ENCODE measurements around the gene TXNDC15. TPM values are rescaled to one million over a fixed set of nuclear protein-coding genes. Genes with fewer than 3 reads are reported as not detected.

The TXNDC15 gene
- total and polyA plus RNA-seq, 3 donors from 2014 or later, result 47.8 to 68.1 (median 64.2) TPM

DNA sequence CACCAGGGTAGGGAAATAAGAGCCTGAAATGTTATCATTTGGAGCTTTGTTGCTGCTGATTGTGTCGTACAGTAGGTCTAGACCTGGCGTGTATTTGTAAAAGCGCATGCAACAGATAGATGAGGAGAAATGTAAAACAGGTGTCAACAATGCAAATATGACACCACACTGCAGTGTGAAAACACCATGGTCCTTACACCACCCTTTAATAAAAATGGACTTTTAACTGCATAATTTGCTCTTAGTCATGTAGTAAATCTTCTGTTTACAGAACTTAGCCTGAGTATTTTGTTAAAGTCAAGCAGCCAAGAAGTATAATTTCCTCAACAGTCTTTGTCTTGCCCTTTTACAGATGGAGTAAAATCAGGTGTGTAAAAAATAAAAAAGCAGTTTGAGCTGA is 44.7 kb downstream of the TXNDC15 start:
- intact Hi-C loops (cut with DNase I; ENCODE audit: low total_unique reads), result no loop called here
- no peaks in the 10 kb centered on the region for H3K36me3 ChIP-seq (ENCODE audit: low read depth, missing control alignments)
- 88 to 93% methylated on average over 3 of the region's 3 CpGs for WGBS, 2 donors
- H3K4me1 ChIP-seq, result no peaks in the 10 kb centered on the region
- no peak overlapping the region for H3K4me3 ChIP-seq
- no peaks in the 10 kb centered on the region for H3K9me3 ChIP-seq
- H3K27me3 ChIP-seq, result no peaks in the 10 kb centered on the region
- no peak for DNase-seq
- H3K27ac ChIP-seq, result no peak overlapping the region
- TF ChIP-seq, protein P1, sequence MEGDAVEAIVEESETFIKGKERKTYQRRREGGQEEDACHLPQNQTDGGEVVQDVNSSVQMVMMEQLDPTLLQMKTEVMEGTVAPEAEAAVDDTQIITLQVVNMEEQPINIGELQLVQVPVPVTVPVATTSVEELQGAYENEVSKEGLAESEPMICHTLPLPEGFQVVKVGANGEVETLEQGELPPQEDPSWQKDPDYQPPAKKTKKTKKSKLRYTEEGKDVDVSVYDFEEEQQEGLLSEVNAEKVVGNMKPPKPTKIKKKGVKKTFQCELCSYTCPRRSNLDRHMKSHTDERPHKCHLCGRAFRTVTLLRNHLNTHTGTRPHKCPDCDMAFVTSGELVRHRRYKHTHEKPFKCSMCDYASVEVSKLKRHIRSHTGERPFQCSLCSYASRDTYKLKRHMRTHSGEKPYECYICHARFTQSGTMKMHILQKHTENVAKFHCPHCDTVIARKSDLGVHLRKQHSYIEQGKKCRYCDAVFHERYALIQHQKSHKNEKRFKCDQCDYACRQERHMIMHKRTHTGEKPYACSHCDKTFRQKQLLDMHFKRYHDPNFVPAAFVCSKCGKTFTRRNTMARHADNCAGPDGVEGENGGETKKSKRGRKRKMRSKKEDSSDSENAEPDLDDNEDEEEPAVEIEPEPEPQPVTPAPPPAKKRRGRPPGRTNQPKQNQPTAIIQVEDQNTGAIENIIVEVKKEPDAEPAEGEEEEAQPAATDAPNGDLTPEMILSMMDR (IDR thresholded peaks at IDR 0.05), result no peak
- no peak for TF ChIP-seq POLR2A (IDR thresholded peaks at IDR 0.05)

DNA sequence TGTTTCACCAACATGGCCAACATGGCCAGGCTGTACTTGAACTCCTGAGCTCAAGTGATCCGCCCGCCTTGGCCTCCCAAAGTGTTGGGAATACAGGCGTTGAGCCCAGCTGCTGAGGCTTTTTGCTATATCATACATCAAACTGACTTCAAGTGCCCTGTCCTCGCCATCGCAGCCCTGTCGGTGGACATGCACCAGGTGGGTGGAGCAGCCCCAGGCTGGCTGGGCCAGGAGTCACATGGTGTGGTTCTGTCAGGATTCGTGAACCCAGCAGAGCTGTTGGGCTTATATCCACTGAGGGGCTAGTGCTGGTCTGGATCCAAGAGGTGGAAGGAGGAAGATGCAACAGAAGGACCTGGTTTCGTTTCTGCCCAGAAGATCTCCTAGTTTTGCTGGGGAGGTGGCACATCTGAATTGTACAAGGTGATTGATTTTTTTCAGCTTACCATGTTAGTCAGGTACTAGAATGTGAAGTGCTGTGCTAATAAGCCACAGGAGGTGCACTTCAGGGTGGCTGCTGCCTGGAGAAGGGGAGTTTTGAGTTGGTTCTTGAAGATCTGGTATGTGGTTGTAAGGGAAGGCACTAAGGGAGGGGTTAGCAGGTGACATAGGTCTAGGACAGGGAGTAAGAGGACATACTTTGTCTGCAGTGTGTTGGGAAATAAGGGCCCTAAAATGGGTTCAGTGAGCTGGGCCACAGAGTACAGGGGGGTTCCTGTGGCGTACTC is 46.8 kb downstream of the TXNDC15 start:
- no peak for TF ChIP-seq POLR2A (IDR thresholded peaks at IDR 0.05)
- TF ChIP-seq, protein P1 (IDR thresholded peaks at IDR 0.05), result no peak
- H3K9me3 ChIP-seq, result no peaks in the 10 kb centered on the region
- H3K27ac ChIP-seq, result no peak overlapping the region
- H3K36me3 ChIP-seq (ENCODE audit: low read depth, missing control alignments), result no peaks in the 10 kb centered on the region
- no peaks in the 10 kb centered on the region for H3K4me1 ChIP-seq
- intact Hi-C loops (cut with DNase I; ENCODE audit: low total_unique reads), result no loop called here
- H3K27me3 ChIP-seq, result no peaks in the 10 kb centered on the region
- WGBS, 2 donors, result 90 to 97% methylated on average over 9 of the region's 9 CpGs
- H3K4me3 ChIP-seq, result no peak overlapping the region
- DNase-seq, result no peak

DNA sequence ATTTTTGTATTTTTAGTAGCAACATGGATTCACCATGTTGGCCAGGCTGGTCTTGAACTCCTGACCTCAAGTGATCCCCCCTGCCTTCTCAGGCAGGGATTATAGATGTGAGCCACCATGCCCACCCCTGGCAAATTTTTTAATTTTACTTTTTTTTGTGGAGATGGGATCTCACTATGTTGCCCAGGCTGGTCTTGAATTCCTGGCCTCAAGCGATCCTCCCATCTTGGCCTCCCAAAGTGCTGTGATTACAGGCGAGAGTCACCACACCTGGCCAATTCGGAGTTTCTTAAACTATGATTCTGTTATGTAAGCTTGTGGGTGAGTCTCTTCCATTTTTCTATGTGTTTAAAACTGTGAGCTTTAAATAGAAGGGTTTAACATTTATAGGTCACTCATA is 58.3 kb downstream of the TXNDC15 start:
- TF ChIP-seq POLR2A (IDR thresholded peaks at IDR 0.05), result no peak
- TF ChIP-seq, protein P1 (IDR thresholded peaks at IDR 0.05), result no peak
- WGBS, 2 donors, result 94 to 100% methylated on average over 3 of the region's 3 CpGs
- Histone ChIP-seq H3K27ac (no peak overlapping the region), H3K9me3 (no peaks in the 10 kb centered on the region), H3K4me1 (no peaks in the 10 kb centered on the region), H3K27me3 (no peaks in the 10 kb centered on the region), H3K36me3 (ENCODE audit: low read depth, missing control alignments) (no peaks in the 10 kb centered on the region), H3K4me3 (no peak overlapping the region)
- no peak for DNase-seq
- intact Hi-C loops (cut with DNase I; ENCODE audit: low total_unique reads), result no loop called here

DNA sequence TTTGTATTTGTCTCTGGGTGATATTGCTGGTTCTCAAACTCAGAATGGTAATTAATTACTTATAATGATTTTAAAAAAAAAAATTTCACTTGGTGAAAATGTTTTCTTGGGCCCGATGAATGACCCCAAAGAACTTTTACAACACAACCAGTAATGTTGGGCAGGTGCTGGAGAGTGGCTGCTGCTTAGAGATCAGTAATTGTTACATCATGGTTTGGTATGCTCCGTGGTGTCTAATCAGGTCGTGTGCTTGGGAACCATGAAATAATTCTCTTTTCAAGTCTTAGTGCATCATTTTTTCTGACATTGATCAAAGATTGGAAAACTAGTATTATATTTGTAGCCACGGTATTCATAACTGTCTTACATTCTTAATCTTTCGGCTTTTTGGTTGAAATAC is 60.0 kb downstream of the TXNDC15 start:
- no peaks in the 10 kb centered on the region for H3K9me3 ChIP-seq
- no peaks in the 10 kb centered on the region for H3K4me1 ChIP-seq
- H3K4me3 ChIP-seq, result no peak overlapping the region
- H3K27ac ChIP-seq, result no peak overlapping the region
- no peaks in the 10 kb centered on the region for H3K27me3 ChIP-seq
- TF ChIP-seq, protein P1 (IDR thresholded peaks at IDR 0.05), result no peak
- TF ChIP-seq POLR2A (IDR thresholded peaks at IDR 0.05), result no peak
- no peak for DNase-seq
- 89 to 97% methylated on average over 5 of the region's 5 CpGs for WGBS, 2 donors
- H3K36me3 ChIP-seq (ENCODE audit: low read depth, missing control alignments), result no peaks in the 10 kb centered on the region
- intact Hi-C loops (cut with DNase I; ENCODE audit: low total_unique reads), result no loop called here

All from testis (tissue), 3 donors.